Coronary artery (tissue), 2 donors: ENCODE results near the gene ARHGEF12.

ENCODE experiments used
- DNase-seq: peaks from one replicate; pipeline ENCODE4 v3.0.0-alpha.2; 2017; ENCODE audit warnings: low spot score
- H3K27ac ChIP-seq, 2 donors: fragments of 200-600 bp; sonication (generic); one replicate each; pipeline ENCODE4 v1.5.1; 2016 to 2019
- H3K4me3 ChIP-seq: fragments of 200-600 bp; sonication (generic); 2 replicates; pipeline ENCODE4 v1.5.1; 2016; ENCODE audit warnings: mild to moderate bottlenecking, moderate library complexity
- TF ChIP-seq, protein P1 (sequence below): fragments of 200-600 bp; sonication (generic); IDR thresholded peaks from one replicate; pipeline ENCODE4 v1.5.1; 2019; ENCODE audit warnings: antibody characterized with exemption

Gene ARHGEF12

GRCh38 chr11:120410622-120411380 is 74.6 kb downstream of the ARHGEF12 start:
- no peak overlapping the region for H3K27ac ChIP-seq
- TF ChIP-seq, protein P1, sequence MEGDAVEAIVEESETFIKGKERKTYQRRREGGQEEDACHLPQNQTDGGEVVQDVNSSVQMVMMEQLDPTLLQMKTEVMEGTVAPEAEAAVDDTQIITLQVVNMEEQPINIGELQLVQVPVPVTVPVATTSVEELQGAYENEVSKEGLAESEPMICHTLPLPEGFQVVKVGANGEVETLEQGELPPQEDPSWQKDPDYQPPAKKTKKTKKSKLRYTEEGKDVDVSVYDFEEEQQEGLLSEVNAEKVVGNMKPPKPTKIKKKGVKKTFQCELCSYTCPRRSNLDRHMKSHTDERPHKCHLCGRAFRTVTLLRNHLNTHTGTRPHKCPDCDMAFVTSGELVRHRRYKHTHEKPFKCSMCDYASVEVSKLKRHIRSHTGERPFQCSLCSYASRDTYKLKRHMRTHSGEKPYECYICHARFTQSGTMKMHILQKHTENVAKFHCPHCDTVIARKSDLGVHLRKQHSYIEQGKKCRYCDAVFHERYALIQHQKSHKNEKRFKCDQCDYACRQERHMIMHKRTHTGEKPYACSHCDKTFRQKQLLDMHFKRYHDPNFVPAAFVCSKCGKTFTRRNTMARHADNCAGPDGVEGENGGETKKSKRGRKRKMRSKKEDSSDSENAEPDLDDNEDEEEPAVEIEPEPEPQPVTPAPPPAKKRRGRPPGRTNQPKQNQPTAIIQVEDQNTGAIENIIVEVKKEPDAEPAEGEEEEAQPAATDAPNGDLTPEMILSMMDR: no peak
- H3K4me3 ChIP-seq: no peak overlapping the region
- no peak for DNase-seq

GRCh38 chr11:120413480-120413879 is 77.3 kb downstream of the ARHGEF12 start:
- H3K27ac ChIP-seq: no peak overlapping the region

DNA sequence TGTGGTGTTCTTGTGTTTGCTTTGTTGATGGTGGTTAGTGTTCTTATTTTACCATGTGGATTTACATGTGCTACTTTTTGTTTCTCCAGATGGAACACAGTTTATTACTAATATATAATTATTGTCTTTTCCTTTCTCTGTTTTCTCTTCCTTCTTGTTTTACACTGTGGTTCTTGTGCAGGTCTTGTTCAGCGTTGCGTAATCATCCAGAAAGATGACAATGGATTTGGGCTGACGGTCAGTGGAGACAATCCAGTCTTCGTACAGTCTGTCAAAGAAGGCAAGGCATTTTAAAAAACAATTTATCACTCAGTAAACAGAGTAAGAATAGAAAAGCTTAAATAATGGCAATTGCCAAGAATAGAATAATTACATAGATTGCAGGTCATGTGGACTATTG is 84.4 kb downstream of the ARHGEF12 start:
- TF ChIP-seq, protein P1: no peak
- H3K4me3 ChIP-seq: no peak overlapping the region
- H3K27ac ChIP-seq: no peak overlapping the region

More at GRCh38 chr11:120413480-120413879, 77.3 kb downstream of the ARHGEF12 start:
- no peak for DNase-seq
- TF ChIP-seq, protein P1: no peak
- no peak overlapping the region for H3K4me3 ChIP-seq

DNA sequence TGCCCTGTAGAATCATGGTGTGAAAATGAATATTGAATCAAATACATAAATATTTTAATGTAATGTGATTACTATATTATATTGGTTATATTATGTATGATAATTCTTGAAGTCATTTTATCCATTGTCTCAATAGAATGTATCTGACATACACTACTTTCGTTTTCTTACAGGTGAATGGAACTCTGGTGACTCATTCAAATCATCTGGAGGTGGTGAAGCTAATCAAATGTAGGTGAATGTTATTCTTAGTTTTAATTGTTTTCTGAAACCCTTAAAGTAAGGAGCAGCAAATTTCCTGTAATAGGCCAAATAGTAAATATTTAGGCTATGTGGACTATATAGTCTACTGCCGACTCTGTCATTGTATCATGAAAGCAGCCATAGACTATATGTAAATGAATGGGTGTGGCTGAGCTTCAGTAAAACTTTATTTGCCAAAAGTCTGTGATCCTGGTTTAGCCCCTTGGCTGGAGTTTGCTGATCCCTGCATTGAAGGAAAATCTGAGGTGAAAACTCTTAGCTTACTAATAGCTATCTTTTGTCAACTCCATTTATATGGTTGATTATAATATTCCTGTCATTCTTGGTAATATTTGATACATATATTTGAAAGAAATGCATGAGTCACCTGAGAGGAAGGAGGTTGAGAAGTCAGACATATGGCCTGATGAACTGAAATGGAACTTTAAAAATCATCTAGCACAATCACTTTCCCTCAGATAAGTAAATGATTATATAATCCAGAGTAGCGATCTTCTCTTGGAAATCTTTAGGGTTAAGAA is 88.2 kb downstream of the ARHGEF12 start:
- H3K4me3 ChIP-seq: no peak overlapping the region
- H3K27ac ChIP-seq: no peak overlapping the region
- TF ChIP-seq, protein P1: no peak
- DNase-seq: no peak

More for the DNA sequence above, 84.4 kb downstream of the ARHGEF12 start:
- no peak for DNase-seq

- TF ChIP-seq, protein P1: no peak
- no peak overlapping the region for H3K4me3 ChIP-seq
- no peak overlapping the region for H3K27ac ChIP-seq
- DNase-seq: no peak
Observed at GRCh38 chr11:120424970-120425332, 88.7 kb downstream of the ARHGEF12 start.

- no peak overlapping the region for H3K4me3 ChIP-seq
- DNase-seq: no peak
- TF ChIP-seq, protein P1: no peak
- no peak overlapping the region for H3K27ac ChIP-seq
Observed at GRCh38 chr11:120425527-120425926, 89.3 kb downstream of the ARHGEF12 start.

- TF ChIP-seq, protein P1: no peak
- H3K27ac ChIP-seq: no peak overlapping the region
Observed at GRCh38 chr11:120430146-120430545, 93.9 kb downstream of the ARHGEF12 start.

More at GRCh38 chr11:120430146-120430545, 93.9 kb downstream of the ARHGEF12 start:
- H3K4me3 ChIP-seq: no peak overlapping the region
- DNase-seq: no peak
